Astrocyte (in vitro differentiated cells and primary cell): ENCODE measurements around the gene DLG1. TPM values are rescaled to one million over a fixed set of nuclear protein-coding genes. Genes with fewer than 3 reads are reported as not detected.

Source experiments
- DNase-seq: peaks from one replicate; pipeline ENCODE4 v3.0.0-alpha.2; 2010; ENCODE audit warnings: low read depth
- FAIRE-seq: peaks from 2 replicates; lab custom pipeline; 2011; peaks lifted over from hg19 to GRCh38; lab: Jason Lieb, UNC
- H2AFZ ChIP-seq: 2 replicates; pipeline ENCODE4 v1.6.0; 2012; ENCODE audit warnings: low read depth, low read length, inconsistent platforms
- H3K27ac ChIP-seq: 2 replicates; pipeline ENCODE4 v1.5.1; 2011; ENCODE audit warnings: low read depth, low read length, inconsistent platforms
- H3K27me3 ChIP-seq: 2 replicates; pipeline ENCODE4 v1.6.0; 2011; ENCODE audit warnings: low read length, inconsistent platforms; ENCODE audit not compliant: insufficient read depth
- H3K36me3 ChIP-seq: 2 replicates; pipeline ENCODE4 v1.5.1; 2011; ENCODE audit warnings: low read length, inconsistent platforms; ENCODE audit not compliant: insufficient read depth
- H3K4me1 ChIP-seq: 2 replicates; pipeline ENCODE4 v1.5.1; 2011; ENCODE audit warnings: low read length, inconsistent platforms; ENCODE audit not compliant: insufficient read depth
- H3K4me2 ChIP-seq: 2 replicates; pipeline ENCODE4 v1.6.0; 2012; ENCODE audit warnings: low read length, inconsistent platforms
- H3K4me3 ChIP-seq: 2 replicates; pipeline ENCODE4 v1.5.1; 2011; ENCODE audit warnings: low read depth, mild to moderate bottlenecking, low read length, inconsistent platforms; ENCODE audit not compliant: insufficient read depth
- H3K79me2 ChIP-seq: 2 replicates; pipeline ENCODE4 v1.6.0; 2012; ENCODE audit warnings: mild to moderate bottlenecking, low read length, inconsistent platforms; ENCODE audit not compliant: insufficient read depth
- H3K9ac ChIP-seq: 2 replicates; pipeline ENCODE4 v1.6.0; 2012; ENCODE audit warnings: mild to moderate bottlenecking, low read length, inconsistent platforms
- H3K9me3 ChIP-seq: 2 replicates; pipeline ENCODE4 v1.5.1; 2012; ENCODE audit warnings: low read depth, mild to moderate bottlenecking, low read length, inconsistent platforms; ENCODE audit not compliant: insufficient read depth
- H4K20me1 ChIP-seq: 2 replicates; pipeline ENCODE4 v1.6.0; 2012; ENCODE audit warnings: low read length, inconsistent platforms; ENCODE audit not compliant: insufficient read depth
- H3K27ac Mint-ChIP-seq: one replicate; pipeline ENCODE4 v1.8.0; 2021; ENCODE audit warnings: mild to moderate bottlenecking, mixed read lengths; ENCODE audit not compliant: unreplicated experiment
- H3K27me3 Mint-ChIP-seq: one replicate; pipeline ENCODE4 v1.8.0; 2021; ENCODE audit warnings: low read depth, mixed read lengths; ENCODE audit not compliant: unreplicated experiment
- H3K36me3 Mint-ChIP-seq: one replicate; pipeline ENCODE4 v1.8.0; 2021; ENCODE audit warnings: low read depth, mixed read lengths; ENCODE audit not compliant: unreplicated experiment
- H3K4me1 Mint-ChIP-seq: one replicate; pipeline ENCODE4 v1.8.0; 2021; ENCODE audit warnings: low read depth, mixed read lengths; ENCODE audit not compliant: unreplicated experiment
- H3K4me3 Mint-ChIP-seq: one replicate; pipeline ENCODE4 v1.8.0; 2021; ENCODE audit warnings: mild to moderate bottlenecking, moderate library complexity, mixed read lengths; ENCODE audit not compliant: unreplicated experiment
- H3K9me3 Mint-ChIP-seq: one replicate; pipeline ENCODE4 v1.8.0; 2021; ENCODE audit warnings: mild to moderate bottlenecking, mixed read lengths; ENCODE audit not compliant: unreplicated experiment
- CTCF ChIP-seq: IDR thresholded peaks from 2 replicates; pipeline ENCODE4 v1.5.1; 2011; ENCODE audit warnings: low read depth, mild to moderate bottlenecking, inconsistent platforms, low read length, moderate library complexity; ENCODE audit not compliant: insufficient read depth
- EZH2 ChIP-seq: IDR thresholded peaks from 2 replicates; pipeline ENCODE4 v1.6.1; 2012; ENCODE audit warnings: mild to moderate bottlenecking, low read length, inconsistent platforms; ENCODE audit not compliant: insufficient read depth
- total RNA-seq: library from RNA; stranded (reverse); gene quantifications from 2 replicates; pipeline ENCODE4 v1.2.1, GENCODE V29; 2021

DLG1 gene
- total RNA-seq, 1 donor from 2014 or later = 210 TPM

- no peak for FAIRE-seq
- Histone ChIP-seq H3K79me2 (peaks cover 100% of the 10 kb centered on the region), H3K9me3 (peaks cover 6% of the 10 kb centered on the region), H4K20me1 (peaks cover 97% of the 10 kb centered on the region), H3K4me1 (no peaks in the 10 kb centered on the region), H3K27me3 (no peaks in the 10 kb centered on the region), H3K27ac (no peak overlapping the region), H3K36me3 (peaks cover 27% of the 10 kb centered on the region), H3K4me2 (no peak overlapping the region), H3K4me3 (no peak overlapping the region), H2AFZ (no peak overlapping the region), H3K9ac (no peak overlapping the region)
- H3K27ac Mint-ChIP-seq = no peak overlapping the region
- peaks cover 21% of the 10 kb centered on the region for H3K9me3 Mint-ChIP-seq
- H3K27me3 Mint-ChIP-seq = no peaks in the 10 kb centered on the region
- TF ChIP-seq EZH2 = no peak
- no peak for TF ChIP-seq CTCF
- H3K36me3 Mint-ChIP-seq = peaks cover 40% of the 10 kb centered on the region
- H3K4me1 Mint-ChIP-seq = peaks cover 28% of the 10 kb centered on the region
- no peak for DNase-seq
- H3K4me3 Mint-ChIP-seq = no peak overlapping the region
These were observed 48.9 kb downstream of the DLG1 start for GRCh38 chr3:197249542-197249941.

- Histone ChIP-seq H2AFZ (no peak overlapping the region), H3K9me3 (peaks cover 12% of the 10 kb centered on the region), H3K9ac (no peak overlapping the region), H3K79me2 (peaks cover 100% of the 10 kb centered on the region), H3K27me3 (no peaks in the 10 kb centered on the region), H3K4me3 (no peak overlapping the region), H3K4me1 (no peaks in the 10 kb centered on the region), H3K36me3 (peaks cover 32% of the 10 kb centered on the region), H3K4me2 (no peak overlapping the region), H3K27ac (no peak overlapping the region), H4K20me1 (peaks cover 97% of the 10 kb centered on the region)
- Mint-ChIP-seq H3K9me3 (peaks cover 22% of the 10 kb centered on the region), H3K4me1 (peaks cover 21% of the 10 kb centered on the region), H3K27me3 (no peaks in the 10 kb centered on the region), H3K27ac (no peak overlapping the region), H3K36me3 (peaks cover 48% of the 10 kb centered on the region), H3K4me3 (no peak overlapping the region)
- DNase-seq (no peak), FAIRE-seq (no peak)
- TF ChIP-seq EZH2 (no peak), CTCF (no peak)
These were observed 50.1 kb downstream of the DLG1 start for GRCh38 chr3:197248341-197248740.

- H3K9me3 ChIP-seq = peaks cover 19% of the 10 kb centered on the region
- H3K27me3 ChIP-seq = no peaks in the 10 kb centered on the region
- Mint-ChIP-seq H3K9me3 (peaks cover 43% of the 10 kb centered on the region), H3K4me3 (no peak overlapping the region), H3K27me3 (no peaks in the 10 kb centered on the region), H3K36me3 (peaks cover 76% of the 10 kb centered on the region), H3K4me1 (peaks cover 11% of the 10 kb centered on the region), H3K27ac (no peak overlapping the region)
- no peak overlapping the region for H2AFZ ChIP-seq
- no peak overlapping the region for H3K9ac ChIP-seq
- peaks cover 36% of the 10 kb centered on the region for H3K36me3 ChIP-seq
- FAIRE-seq (no peak), DNase-seq (no peak)
- no peak overlapping the region for H3K4me3 ChIP-seq
- peaks cover 100% of the 10 kb centered on the region for H3K79me2 ChIP-seq
- TF ChIP-seq EZH2 = no peak
- TF ChIP-seq CTCF = no peak
- peaks cover 100% of the 10 kb centered on the region for H4K20me1 ChIP-seq
- H3K27ac ChIP-seq = no peak overlapping the region
- peaks cover 4% of the 10 kb centered on the region for H3K4me1 ChIP-seq
- no peak overlapping the region for H3K4me2 ChIP-seq
These were observed 53.7 kb downstream of the DLG1 start for GRCh38 chr3:197244751-197245150.
